Keratinocyte (primary cell): Measurements from ENCODE around the gene PISD. TPM values are rescaled to one million over a fixed set of nuclear protein-coding genes. Genes with fewer than 3 reads are reported as not detected.
"Not testable (repeated sequence)": the region's sequence is repeated elsewhere in the genome, so short reads cannot be mapped to it uniquely, and the experiment has no call there.

ENCODE experiments used
- DNase-seq: peaks from one replicate; pipeline ENCODE4 v3.0.0-alpha.2; 2011; ENCODE audit warnings: low read depth, missing footprints, low spot score
- FAIRE-seq: peaks from 2 replicates; lab custom pipeline; 2011; peaks lifted over from hg19 to GRCh38; lab: Jason Lieb, UNC
- H2AFZ ChIP-seq: 2 replicates; pipeline ENCODE4 v1.6.0; 2012; ENCODE audit warnings: low read length, control low read depth, inconsistent platforms; ENCODE audit not compliant: control insufficient read depth
- H3K27ac ChIP-seq: 2 replicates; pipeline ENCODE4 v1.5.1; 2011; ENCODE audit warnings: low read length; ENCODE audit not compliant: control insufficient read depth, insufficient read depth
- H3K27me3 ChIP-seq: 3 replicates; pipeline ENCODE4 v1.6.0; 2011; ENCODE audit warnings: low read length; ENCODE audit not compliant: control insufficient read depth, insufficient read depth; ENCODE audit errors: extremely low read depth
- H3K36me3 ChIP-seq, 2 experiments: 2 replicates in 1 of 2; 3 replicates in 1 of 2; pipeline ENCODE4 v1.5.1; 2011; ENCODE audit warnings: low read length in 2 of 2, mild to moderate bottlenecking in 1 of 2; ENCODE audit not compliant: control insufficient read depth in 2 of 2, insufficient read depth in 2 of 2; ENCODE audit errors: extremely low read depth in 1 of 2
- H3K4me1 ChIP-seq: 3 replicates; pipeline ENCODE4 v1.5.1; 2011; ENCODE audit warnings: low read length; ENCODE audit not compliant: control insufficient read depth, insufficient read depth; ENCODE audit errors: extremely low read depth
- H3K4me2 ChIP-seq: 3 replicates; pipeline ENCODE4 v1.6.0; 2011; ENCODE audit warnings: low read depth, low read length; ENCODE audit not compliant: control insufficient read depth, insufficient read depth; ENCODE audit errors: extremely low read depth
- H3K4me3 ChIP-seq, 3 experiments: fragments of 200-600 bp in 1 of 3; sonication (generic) in 1 of 3; 2 replicates in 2 of 3; 3 replicates in 1 of 3; pipeline ENCODE4 v1.5.1; 2011 to 2016; ENCODE audit warnings: low read length in 3 of 3, mild to moderate bottlenecking in 3 of 3, control low read depth in 2 of 3, inconsistent platforms in 1 of 3, low read depth in 1 of 3, mixed read lengths in 1 of 3, mixed run types in 1 of 3, moderate library complexity in 1 of 3; ENCODE audit not compliant: control insufficient read depth in 2 of 3, insufficient read depth in 2 of 3; ENCODE audit errors: extremely low read depth in 1 of 3
- H3K79me2 ChIP-seq: 2 replicates; pipeline ENCODE4 v1.6.0; 2012; ENCODE audit warnings: low read length; ENCODE audit not compliant: control insufficient read depth, insufficient read depth
- H3K9ac ChIP-seq: 3 replicates; pipeline ENCODE4 v1.6.0; 2011; ENCODE audit warnings: low read length; ENCODE audit not compliant: control insufficient read depth, insufficient read depth; ENCODE audit errors: extremely low read depth
- H3K9me1 ChIP-seq: 3 replicates; pipeline ENCODE4 v1.6.0; 2011; ENCODE audit warnings: low read length; ENCODE audit not compliant: control insufficient read depth, insufficient read depth; ENCODE audit errors: extremely low read depth
- H3K9me3 ChIP-seq: 2 replicates; pipeline ENCODE4 v1.5.1; 2012; ENCODE audit warnings: low read depth, low read length; ENCODE audit not compliant: control insufficient read depth
- H4K20me1 ChIP-seq: 3 replicates; pipeline ENCODE4 v1.6.0; 2011; ENCODE audit warnings: low read length; ENCODE audit not compliant: control insufficient read depth, insufficient read depth; ENCODE audit errors: extremely low read depth
- EZH2 ChIP-seq: IDR thresholded peaks from one replicate; pipeline ENCODE4 v1.6.1; 2012; ENCODE audit warnings: inconsistent platforms, mild to moderate bottlenecking, low read length, moderate library complexity
- dilution Hi-C: fragments of 300-500 bp; cut with MboI; formaldehyde crosslinking; loops from one replicate; pipeline ENCODE4 v1.7.0; 2020; ENCODE audit warnings: low sequenced_read_pairs; ENCODE audit not compliant: extremely low pct_ligation_motif_present
- polyA plus RNA-seq, 5 experiments: library from polyadenylated mRNA; depleted of rRNA in 3 of 5; stranded (reverse) in 3 of 5; stranded (forward) in 1 of 5; unstranded in 1 of 5; fragments of >200 nt; gene quantifications; 1 replicate in 1 of 5; 2 replicates in 3 of 5; 3 replicates in 1 of 5; pipeline versions ENCODE4 v1.2.1 to v1.2.3, GENCODE V29; 2011 to 2012; ENCODE audit warnings: missing spikeins in 2 of 5, low read depth in 1 of 5, low replicate concordance in 1 of 5
- TF ChIP-seq, protein P1 (sequence below), 3 experiments: IDR thresholded peaks in 1 of 3; conservative IDR thresholded peaks in 1 of 3; optimal IDR thresholded peaks in 1 of 3; 2 replicates in 2 of 3; 3 replicates in 1 of 3; pipeline versions ENCODE3 to v1.5.1; 2011; ENCODE audit warnings: low read length in 3 of 3, mild to moderate bottlenecking in 3 of 3, moderate library complexity in 2 of 3, control low read depth in 1 of 3, inconsistent platforms in 1 of 3; ENCODE audit not compliant: insufficient read depth in 2 of 3; ENCODE audit errors: extremely low read depth in 1 of 3

The PISD gene
- polyA plus RNA-seq, 1 donor (not counting 4 experiments of a cell fraction or from before 2014, with no cell fraction given) = 25.5 TPM

DNA sequence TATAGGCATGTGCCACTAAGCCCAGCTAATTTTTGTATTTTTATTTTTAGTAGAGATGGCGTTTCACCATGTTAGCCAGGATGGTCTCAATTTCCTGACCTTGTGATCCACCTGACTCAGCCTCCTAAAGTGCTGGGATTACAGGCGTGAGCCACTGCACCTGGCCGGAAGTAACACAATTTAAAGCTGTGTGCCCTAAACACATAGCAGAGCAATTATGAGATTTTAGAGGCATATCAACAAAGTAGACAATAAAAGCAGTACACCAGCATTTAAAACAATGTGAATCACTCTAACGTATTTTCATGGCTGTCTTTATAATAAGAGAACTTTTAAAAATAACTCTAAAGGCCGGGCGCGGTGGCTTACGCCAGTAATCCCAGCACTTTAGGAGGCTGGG lies 45.5 kb upstream of the PISD start:
- TF ChIP-seq EZH2 = no peak
- TF ChIP-seq, protein P1, sequence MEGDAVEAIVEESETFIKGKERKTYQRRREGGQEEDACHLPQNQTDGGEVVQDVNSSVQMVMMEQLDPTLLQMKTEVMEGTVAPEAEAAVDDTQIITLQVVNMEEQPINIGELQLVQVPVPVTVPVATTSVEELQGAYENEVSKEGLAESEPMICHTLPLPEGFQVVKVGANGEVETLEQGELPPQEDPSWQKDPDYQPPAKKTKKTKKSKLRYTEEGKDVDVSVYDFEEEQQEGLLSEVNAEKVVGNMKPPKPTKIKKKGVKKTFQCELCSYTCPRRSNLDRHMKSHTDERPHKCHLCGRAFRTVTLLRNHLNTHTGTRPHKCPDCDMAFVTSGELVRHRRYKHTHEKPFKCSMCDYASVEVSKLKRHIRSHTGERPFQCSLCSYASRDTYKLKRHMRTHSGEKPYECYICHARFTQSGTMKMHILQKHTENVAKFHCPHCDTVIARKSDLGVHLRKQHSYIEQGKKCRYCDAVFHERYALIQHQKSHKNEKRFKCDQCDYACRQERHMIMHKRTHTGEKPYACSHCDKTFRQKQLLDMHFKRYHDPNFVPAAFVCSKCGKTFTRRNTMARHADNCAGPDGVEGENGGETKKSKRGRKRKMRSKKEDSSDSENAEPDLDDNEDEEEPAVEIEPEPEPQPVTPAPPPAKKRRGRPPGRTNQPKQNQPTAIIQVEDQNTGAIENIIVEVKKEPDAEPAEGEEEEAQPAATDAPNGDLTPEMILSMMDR (optimal IDR thresholded peaks at IDR 0.05 in 1 of 3, IDR thresholded peaks at IDR 0.05 in 1 of 3, conservative IDR thresholded peaks at IDR 0.05 in 1 of 3; ENCODE audit: extremely low read depth in 1 of 3, insufficient read depth in 2 of 3, low read length in 3 of 3) = no peak

DNA sequence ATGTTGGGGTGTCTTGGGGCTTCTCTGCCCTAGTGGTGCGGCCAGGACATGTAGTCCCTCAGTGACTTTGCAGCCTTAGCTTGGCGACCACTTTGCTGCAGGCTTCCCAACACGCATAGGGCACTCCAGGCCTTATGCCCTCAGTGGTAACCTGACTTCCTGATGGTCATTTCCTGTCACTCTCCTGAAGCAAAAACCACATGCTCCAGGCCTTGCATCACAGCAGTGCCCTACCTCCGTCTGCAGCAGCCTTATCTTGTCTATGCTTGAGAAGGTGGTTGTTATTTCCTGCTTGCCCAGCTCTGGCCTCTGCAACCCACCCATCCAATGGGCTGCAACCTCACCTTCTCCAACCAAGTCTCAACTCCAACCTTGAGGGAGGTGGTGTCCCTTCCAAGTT lies 33.4 kb upstream of the PISD start:
- no peak for FAIRE-seq

More for the DNA sequence above, 45.5 kb upstream of the PISD start:
- Histone ChIP-seq H3K36me3 (peaks cover 19 to 21% of the 10 kb centered on the region in 2 experiments), H3K4me3 (no peak overlapping the region), H3K4me2 (no peak overlapping the region), H3K79me2 (peaks cover 2% of the 10 kb centered on the region), H3K27ac (no peak overlapping the region), H3K9me1 (no peaks in the 10 kb centered on the region), H4K20me1 (no peaks in the 10 kb centered on the region), H3K9ac (no peak overlapping the region), H2AFZ (no peak overlapping the region), H3K9me3 (no peaks in the 10 kb centered on the region), H3K4me1 (no peaks in the 10 kb centered on the region), H3K27me3 (no peaks in the 10 kb centered on the region)
- FAIRE-seq (no peak), DNase-seq (no peak)
- dilution Hi-C loops = no loop called here

DNA sequence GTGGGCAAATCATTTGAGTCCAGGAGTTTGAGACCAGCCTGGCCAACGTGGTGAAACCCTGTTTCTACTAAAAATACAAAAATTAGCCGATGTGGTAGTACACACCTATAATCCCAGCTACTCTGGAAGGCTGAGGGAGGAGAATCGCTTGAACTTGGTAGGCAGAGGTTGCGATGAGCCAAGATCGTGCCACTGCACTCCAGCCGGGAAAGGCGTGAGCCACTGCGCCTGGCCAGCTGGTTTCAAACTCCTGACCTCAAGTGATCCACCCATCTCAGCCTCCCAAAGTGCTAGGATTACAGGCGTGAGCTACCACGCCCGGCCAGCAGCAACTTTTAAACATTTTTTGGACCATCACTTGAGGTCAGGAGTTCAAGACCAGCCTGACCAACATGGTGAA lies 32.0 kb upstream of the PISD start:
- FAIRE-seq, H3K4me3 ChIP-seq, H3K79me2 ChIP-seq, H3K9me1 ChIP-seq, H2AFZ ChIP-seq, H3K9me3 ChIP-seq, H4K20me1 ChIP-seq, H3K27ac ChIP-seq, H3K9ac ChIP-seq, DNase-seq, dilution Hi-C loops, H3K27me3 ChIP-seq, H3K4me2 ChIP-seq, H3K4me1 ChIP-seq: not testable (repeated sequence)
- peaks cover 3 to 16% of the 10 kb centered on the region in 2 experiments for H3K36me3 ChIP-seq

More for the DNA sequence above, 33.4 kb upstream of the PISD start:
- Histone ChIP-seq H3K9me1 (no peaks in the 10 kb centered on the region), H3K4me1 (no peaks in the 10 kb centered on the region), H3K79me2 (no peaks in the 10 kb centered on the region), H3K27me3 (no peaks in the 10 kb centered on the region), H3K4me2 (no peak overlapping the region), H3K9me3 (no peaks in the 10 kb centered on the region), H3K36me3 (peaks cover 3 to 12% of the 10 kb centered on the region in 2 experiments), H3K9ac (no peak overlapping the region), H3K27ac (no peak overlapping the region), H2AFZ (no peak overlapping the region), H3K4me3 (no peak overlapping the region), H4K20me1 (no peaks in the 10 kb centered on the region)
- TF ChIP-seq, protein P1 (optimal IDR thresholded peaks at IDR 0.05 in 1 of 3, IDR thresholded peaks at IDR 0.05 in 1 of 3, conservative IDR thresholded peaks at IDR 0.05 in 1 of 3; ENCODE audit: extremely low read depth in 1 of 3, insufficient read depth in 2 of 3, low read length in 3 of 3) = no peak
- TF ChIP-seq EZH2 = no peak
- dilution Hi-C loops = no loop called here
- DNase-seq = no peak
